HG03175 (cell line): Measurements from ENCODE around the gene GPR37.

ENCODE experiments used
- ATAC-seq: cut with Tn5 transposase; IDR thresholded peaks from one replicate; pipeline ENCODE4 v1.9.1; 2021; ENCODE audit warnings: mild to moderate bottlenecking, moderate library complexity; ENCODE audit not compliant: unreplicated experiment

Gene GPR37, protein sequence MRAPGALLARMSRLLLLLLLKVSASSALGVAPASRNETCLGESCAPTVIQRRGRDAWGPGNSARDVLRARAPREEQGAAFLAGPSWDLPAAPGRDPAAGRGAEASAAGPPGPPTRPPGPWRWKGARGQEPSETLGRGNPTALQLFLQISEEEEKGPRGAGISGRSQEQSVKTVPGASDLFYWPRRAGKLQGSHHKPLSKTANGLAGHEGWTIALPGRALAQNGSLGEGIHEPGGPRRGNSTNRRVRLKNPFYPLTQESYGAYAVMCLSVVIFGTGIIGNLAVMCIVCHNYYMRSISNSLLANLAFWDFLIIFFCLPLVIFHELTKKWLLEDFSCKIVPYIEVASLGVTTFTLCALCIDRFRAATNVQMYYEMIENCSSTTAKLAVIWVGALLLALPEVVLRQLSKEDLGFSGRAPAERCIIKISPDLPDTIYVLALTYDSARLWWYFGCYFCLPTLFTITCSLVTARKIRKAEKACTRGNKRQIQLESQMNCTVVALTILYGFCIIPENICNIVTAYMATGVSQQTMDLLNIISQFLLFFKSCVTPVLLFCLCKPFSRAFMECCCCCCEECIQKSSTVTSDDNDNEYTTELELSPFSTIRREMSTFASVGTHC

DNA sequence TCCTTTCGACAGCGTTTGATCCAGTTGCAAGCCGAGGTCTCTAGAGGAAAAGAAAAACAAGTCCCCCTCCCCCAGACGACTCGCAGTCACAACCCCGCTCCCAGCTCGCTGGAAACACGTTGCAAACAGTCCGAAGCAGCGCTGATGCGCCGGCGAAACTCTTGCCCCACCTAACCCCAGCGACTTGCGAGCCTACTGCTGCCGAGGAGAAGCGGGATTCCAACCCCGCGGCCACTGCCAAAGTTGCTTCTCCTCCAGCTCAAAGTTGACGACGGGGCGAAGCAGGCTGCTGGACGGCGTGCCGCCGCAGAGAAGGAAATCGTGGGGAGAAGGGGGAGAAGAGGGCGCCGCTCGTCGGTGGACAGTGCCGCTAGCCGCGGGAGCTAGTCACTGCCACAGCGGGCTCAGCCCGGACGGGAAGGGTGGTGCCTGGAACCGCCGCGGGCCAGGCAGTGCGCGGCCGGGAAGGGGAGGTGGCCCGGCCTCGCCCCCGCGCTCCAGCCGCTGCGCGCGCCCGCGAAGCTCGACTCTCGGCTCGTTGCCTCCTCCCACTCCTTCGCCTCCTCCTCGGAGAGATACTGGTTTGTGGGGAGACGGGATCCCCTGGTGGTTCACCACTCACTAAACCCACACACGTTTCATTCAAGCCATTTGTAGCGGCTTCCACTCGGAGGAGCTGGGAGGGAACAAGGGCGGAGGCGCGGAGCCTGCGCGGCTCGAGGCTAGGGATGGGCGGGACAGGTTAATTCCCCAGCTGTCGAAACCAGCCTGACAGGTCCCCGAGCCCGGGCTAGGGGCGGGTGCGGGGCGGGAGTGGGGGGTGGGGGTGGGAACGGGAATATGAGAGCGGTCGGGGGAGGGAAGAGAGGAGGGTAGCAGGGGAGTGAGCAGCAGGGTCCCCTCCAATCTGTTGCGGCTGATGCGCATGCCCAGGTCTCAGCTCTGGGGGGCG is at the start of gene GPR37:
Gene GPR37 (minus strand): TSS at position 392 of the 952 bp plus-strand sequence. CDS start 816 bp downstream, outside the sequence.
- peak; percentile 39 for ATAC-seq

DNA sequence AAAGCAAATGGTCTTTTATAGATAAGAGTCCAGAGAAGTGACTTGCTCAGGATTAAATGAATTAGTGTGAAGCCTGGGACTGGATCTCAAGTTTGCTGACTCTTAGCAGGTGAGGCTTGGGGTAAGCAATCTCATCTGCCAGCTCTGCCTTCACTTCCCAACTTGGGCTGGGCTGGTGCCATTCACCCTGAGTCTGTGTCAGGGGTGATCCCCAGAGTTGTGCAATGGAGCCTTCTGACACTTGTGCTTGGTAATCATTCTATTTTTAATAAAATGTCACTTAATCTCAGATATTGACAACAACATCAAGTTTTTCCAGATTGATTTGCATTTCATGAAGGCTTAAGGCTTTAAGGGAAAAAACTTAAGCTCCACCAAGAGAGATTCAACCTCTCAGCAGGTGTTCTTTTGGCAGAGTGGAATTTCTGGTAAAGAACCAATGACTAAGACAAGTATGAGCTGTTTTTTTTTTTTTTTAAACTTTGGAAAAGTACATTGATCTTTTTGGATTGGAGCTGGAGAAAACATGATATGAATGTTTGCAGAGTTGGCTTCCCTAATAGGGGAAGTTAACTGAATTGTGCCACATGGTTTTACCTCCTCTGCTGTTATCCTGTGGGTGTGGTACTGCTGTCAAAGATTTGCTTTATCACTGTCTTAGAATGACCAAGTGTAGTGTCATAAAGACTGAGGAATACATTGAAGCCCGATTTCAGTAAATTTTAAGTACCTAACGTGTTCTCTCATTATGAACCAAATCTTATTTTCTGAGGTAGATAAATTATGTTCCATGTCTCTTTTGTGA is 48.6 kb upstream of the GPR37 start:
- ATAC-seq, result no peak

DNA sequence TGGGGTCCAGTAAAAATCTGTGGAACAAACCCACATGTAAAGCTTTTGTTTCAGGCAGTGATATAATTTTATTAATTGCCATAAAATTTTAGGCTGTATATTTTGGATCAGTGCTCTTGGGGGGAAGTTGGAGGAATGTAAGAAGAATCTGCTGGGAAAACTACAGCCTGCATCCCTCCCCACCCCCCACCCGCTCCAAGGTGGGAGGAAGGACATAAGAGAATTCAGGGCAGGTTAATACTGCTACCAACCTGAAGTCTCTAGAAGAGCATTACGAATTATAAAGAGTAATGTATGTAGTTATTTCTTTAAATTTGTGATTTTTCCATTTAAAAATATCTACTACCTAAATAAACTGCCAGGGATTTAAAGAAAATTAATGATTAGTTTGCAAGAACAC is 47.2 kb upstream of the GPR37 start:
- no peak for ATAC-seq

DNA sequence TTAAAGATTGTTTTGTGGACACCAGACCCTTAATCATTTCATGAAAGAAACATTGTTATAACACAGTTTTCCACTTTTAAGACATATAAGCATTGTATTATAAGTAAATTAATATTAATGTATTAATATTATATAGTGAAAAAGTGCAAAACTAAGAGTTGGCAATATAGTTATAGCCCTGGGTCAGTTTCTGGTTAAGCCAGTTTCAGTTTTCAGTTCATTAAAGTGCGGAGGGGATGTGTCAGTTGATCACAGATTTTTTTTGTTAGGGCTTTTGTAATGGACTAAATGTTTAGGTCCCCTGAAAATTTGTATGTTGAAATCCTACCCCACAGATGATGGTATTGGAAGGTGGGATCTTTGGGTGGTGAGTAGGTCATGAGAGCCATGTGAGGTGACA is 45.7 kb upstream of the GPR37 start:
- no peak for ATAC-seq

DNA sequence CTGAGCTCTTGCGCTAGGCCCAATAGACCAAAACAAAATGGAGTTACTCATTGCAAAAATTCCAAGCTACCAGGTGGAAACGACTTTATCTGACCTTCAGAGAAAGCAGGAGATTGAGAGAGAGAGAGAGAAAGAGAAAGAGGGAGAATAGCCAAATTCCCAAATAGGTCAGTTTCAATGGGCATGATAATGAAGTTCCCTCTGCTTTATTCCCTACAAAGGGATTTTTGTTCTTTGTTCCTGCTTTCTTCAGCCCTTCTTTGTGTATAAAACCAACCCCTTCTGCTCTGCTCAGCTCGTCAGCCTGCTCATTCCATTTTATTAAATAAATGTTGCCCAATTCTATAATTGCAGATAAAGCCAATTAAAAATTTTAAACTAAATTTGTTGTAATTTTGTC is 45.0 kb upstream of the GPR37 start:
- ATAC-seq, result no peak

DNA sequence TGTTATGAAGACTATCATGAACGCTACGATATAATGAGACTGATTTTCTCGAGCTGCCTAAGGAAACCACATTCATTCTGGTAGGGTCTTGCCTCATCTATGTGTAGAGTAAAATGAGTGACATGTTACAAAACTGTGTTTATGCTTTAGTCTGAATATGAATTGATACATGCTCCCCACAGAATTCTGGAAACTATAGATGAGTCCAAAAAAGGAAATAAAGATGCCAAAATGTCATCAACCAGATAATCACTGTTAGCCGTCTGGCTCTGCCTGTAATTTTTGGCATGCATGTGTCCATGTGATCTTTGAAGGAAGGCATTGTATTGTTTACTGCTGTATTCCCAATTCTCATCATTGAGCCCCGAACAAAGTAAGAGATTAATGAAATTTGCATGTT is 42.6 kb upstream of the GPR37 start:
- no peak for ATAC-seq

DNA sequence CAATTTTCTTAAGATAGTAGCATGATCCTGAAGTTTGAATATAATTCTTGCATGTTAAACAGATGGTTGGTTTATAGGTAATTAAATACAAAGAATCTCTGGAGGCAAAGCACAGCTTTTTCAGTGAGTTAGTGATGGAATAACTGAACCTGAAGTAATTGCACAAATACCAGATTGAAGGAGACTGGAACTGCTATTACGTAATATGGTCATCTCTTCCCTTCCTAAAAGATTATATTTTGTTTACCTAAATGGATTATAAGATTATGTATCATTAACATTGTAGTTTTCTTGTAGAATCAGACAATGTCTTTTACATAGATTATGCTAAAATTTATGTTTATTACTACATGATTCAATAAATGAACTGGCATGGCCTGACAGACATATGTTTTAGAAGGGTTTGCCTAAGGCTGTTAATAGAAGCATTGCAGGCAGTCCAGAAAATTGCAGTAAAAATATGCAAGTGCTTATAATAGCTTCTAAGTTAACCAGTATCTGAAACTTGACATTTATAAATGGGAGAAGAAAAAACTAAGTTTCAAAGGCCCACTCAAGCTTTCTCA is 35.8 kb upstream of the GPR37 start:
- no peak for ATAC-seq

DNA sequence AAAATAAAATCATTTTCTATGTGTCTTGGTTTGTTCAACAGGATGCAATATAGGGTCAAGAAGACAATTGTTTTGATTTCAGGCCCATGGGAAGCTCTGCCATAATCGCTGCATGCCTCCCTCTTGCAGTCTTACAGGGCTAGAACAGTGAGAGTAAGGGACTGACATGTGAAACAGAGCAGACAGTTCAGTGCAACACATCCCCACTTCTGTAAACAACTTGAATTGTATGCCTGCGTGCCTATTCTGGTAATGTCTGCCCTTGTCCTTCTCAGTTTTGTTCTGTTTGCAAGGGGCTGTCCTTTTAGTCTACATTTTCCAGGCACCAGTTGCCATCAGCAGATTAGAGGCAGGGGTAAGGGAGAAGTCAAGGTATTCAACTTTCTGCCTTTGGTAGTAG is 34.8 kb upstream of the GPR37 start:
- ATAC-seq, result no peak

DNA sequence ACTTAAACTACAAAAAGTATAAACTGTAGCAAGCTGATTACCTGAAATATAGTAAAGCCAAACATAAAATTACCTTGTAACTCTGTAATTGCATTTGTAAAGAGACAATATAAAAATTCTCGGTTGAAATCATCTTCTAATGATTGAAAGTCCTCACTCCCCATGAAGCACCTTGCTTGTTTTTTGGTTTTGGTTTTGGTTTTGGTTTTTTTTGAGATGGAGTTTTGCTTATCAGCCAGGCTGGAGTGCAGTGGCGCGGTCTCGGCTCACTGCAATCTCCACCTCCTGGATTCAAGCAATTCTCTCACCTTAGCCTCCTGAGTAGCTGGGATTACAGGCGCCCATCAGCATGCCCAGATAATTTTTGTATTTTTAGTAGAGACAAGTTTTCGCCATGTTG is 33.9 kb upstream of the GPR37 start:
- ATAC-seq, result no peak

DNA sequence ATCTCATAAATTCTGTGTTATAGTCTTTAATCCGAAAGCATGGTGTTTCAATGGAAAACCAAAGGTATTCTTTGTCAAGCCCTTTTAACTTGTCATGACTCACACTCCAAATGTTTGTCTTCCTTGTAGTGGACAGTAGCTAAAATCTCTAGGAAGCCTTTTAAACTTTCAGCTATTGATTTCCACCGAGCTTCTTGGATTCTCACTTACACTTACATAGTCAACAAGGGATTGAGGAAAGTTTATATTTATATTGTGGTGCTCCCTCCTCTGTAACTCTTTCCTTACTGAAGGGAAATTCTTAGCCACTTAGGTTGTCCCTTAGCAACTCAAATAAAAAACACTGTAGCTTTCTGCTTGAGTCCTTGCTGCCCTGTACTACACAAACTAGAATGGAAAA is 31.2 kb upstream of the GPR37 start:
- ATAC-seq, result no peak

DNA sequence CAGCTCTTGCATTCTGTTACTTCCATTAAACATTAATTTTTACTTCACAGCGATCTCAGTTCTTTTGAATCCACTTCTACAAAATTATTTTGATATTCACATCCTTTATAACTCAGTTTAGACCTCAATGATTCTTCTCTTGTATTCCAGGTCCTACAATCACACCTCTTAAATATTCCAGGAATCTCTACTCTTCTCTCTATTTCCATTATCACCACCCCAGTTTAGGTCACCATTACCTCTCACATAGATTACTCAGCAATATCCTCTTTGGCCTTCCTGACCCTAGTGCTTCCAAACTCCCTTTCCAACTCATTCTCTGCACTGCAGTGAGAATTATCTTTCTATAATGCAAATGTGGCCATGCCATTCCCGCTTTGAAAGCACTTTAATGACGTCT is 27.1 kb upstream of the GPR37 start:
- no peak for ATAC-seq

DNA sequence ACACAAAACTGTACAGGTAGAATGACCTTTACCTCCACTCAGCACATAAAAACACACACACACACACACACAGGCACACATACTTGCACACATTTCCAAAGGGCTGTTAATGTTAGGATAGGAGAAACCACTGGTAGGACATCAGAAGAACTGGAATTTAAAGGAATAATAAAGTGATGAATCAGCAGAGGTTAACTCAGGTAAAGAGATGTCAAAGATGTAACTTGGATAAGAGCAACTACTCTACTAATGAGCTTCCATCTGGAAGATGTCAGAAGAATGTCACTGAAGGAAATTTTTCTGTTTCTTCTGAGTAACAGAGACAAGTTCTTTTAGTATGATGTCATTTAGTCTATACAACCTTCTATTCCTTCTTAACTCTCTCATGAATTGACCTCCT is 26.4 kb upstream of the GPR37 start:
- no peak for ATAC-seq

DNA sequence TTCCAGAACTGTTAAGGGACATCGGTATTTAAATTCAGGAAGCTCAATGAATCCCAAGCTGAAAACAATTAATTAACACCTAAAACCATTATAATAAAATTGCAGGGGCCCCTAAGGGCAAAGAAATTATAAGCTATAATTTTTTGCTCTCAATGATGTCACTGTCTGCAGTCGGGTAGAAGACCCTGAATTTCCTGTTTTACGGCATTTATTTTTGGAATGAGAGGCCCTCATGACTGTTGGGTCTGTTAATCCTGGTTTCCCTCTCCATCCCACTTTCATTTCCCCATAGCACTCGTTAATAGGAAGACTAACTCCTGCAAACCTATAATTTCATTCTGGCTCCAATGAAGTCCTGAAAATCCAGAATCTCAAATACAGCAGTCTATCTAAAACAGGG is 25.8 kb upstream of the GPR37 start:
- ATAC-seq, result no peak

DNA sequence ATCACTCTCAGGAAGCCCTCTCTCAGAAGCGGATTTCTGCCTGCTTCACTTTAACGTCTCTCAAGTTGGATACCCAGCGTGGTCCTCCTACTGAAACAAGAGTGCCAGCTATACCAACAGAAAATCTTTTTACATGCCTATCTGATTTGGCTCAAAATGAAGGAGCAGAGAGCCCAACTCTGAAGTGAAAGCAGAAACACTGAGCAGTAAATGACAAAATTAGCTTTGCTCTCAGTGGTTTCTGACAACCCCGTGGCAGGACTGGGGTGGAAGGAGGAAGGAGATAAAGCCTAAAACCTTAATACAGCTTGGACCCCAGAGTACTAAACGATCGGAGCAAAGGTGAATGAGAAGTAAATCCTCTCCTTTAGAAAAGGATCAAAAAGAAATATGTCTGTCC is 25.1 kb upstream of the GPR37 start:
- ATAC-seq, result no peak

DNA sequence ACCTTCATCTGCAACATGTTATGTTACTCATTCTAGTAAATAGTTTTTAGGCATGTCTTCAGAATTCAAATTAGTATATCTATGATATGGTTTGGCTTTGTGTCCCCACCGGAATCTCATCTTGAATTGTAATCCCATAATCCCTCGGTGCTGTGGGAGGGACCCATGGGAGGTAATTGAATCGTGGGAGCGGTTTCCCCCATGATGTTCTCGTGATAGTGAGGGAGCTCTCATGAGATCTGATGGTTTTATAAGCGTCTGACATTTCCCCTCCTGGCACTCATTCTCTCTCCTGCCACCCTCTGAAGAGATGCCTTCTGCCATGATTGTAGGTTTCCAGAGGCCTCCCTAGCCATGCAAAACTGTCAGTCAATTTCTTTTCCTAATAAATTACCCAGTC is 20.4 kb upstream of the GPR37 start:
- ATAC-seq, result no peak

DNA sequence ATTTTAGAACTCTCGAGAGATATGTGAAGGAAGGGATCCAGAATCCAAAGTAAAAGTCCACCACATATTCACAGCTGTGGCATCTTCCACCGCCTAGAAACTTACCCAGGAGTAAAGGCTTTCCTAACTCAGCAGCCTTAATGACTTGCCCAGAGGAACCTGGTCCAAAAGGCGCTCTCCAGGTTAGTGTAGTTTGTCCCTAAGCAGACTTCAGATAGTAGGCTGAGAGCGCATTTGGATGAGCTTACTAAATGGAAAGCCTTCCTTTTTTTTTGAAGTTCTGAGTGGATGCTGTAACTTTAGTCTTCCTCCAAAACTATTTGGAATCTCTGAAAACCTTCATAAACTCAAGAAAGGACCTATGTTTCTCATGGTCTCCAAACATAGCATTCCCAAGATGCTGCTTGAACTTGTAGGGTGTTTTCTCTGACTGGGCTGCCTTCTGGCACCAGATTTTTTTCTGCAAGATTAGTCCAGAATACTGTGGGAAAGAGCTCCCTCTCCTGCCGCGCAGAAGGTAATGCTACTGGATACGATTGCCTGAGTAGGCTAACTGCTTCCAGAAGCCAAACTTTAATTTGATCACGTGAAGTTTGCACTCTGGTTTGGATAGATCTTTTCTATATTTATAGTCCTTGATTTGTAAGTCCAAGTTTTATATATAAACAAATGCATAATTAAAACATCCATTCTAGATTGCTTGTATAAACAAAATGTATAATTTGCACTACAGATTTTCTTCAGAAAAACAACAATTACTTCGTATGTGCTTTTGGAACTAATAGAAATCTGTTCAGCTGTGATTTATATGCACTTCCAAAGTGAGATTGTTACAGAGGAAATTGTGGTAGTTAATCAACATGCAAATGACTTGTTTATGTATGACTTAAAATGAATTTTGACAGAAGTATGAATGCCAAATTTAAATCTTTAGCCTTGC is 19.6 kb upstream of the GPR37 start:
- peak; percentile 85 for ATAC-seq

DNA sequence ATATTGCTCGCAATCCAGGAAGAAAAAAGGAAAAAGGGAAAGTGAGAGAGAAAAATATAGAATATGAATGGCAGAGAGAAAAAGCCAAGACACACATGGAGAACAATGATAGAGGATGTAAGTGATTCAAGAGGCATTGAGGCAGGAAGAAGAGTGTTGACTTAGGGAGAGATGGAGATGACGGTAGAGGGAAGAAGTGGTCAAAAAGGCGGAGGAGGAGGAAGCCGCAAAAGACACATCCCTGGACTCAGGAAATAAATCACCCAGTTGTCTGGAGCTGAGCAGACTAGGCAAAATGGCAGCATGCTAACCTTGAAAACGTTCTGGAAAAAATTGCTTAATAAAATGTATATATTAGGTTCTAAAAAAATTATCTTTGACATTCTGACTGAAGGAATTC is 17.7 kb upstream of the GPR37 start:
- no peak for ATAC-seq

DNA sequence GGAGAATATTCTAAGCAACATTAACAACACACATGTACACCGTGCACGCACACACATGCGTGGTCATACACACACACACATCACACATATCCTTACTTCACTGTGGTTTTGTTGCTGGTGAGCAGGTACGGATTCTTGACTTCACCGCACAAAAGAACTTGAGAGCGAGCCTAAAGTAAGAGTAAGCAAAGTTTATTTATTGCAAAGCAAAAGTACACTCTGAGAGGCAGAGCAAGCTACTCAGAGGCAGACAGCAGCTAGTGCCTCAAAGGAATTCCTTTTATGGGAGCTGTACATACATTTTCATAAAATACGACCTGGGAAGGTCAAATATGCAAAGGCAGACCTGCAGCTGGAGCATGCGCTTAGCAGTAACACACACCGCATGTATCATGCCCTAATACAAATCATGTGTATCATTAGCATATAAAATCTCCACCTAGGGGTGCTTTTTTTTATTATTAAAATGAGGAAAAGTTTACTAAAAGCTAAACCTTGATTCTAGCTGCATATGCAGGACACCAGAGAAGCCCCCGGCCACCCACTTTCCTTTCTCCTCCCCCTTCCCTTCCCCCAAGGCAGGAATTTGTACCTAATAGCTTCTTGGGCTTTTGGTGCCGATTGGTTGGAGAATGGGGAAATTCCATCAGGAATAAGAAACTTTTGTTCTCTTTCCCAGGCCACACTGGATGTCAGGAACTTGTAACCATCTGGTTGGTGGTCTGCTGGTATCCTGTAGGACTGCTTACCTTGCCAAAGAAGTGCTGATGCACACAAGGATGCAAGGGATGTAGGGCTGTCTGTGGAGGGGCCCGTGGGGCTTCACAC is 16.5 kb upstream of the GPR37 start:
- no peak for ATAC-seq
